ENCODE results near the gene STX1B. TPM values are rescaled to one million over a fixed set of nuclear protein-coding genes. Genes with fewer than 3 reads are reported as not detected.
A peak's percentile ranks its signal among the peaks of the same experiment; 100 is the strongest.

STX1B gene
- polyA plus RNA-seq, 3 donors, result 1.7 TPM; not detected in 2

DNA sequence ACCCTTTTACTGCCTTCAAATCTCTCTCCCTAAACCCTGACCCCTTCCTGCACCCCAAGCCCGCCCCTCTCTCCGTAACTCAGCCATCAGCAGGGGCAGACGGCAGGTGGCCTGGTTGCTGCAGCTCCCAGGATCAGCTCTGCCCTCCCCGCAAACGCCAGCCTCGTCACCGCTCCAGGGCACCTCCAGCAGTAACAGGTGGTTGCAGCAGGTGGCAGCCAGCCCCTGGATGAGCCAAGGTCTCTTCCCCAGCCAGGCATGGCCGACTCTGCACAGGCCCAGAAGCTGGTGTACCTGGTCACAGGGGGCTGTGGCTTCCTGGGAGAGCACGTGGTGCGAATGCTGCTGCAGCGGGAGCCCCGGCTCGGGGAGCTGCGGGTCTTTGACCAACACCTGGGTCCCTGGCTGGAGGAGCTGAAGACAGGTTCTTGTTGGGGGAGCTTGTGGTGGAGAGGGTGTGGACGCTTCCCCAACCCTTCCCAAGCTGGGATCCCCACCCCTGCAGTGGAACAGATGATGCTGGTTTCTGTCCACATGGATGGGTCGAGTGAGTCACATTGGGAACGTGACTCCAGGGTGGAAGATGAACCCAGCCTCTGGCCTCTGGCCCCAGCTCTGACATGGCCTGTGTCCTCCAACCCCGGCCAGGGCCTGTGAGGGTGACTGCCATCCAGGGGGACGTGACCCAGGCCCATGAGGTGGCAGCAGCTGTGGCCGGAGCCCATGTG is 24.9 kb downstream of the STX1B start:
- Histone ChIP-seq H3K9ac (ENCODE audit: insufficient read depth, low read length, poor library complexity, severe bottlenecking) (no peak overlapping the region), H3K4me3 (replicated peaks in 1 of 3; ENCODE audit: low read depth in 2 of 3, low read length in 3 of 3) (peak overlapping the region in 1 of 3 experiments; percentile 38), H3K4me1 (ENCODE audit: control insufficient read depth in 1 of 2, insufficient read depth in 2 of 2, low read length in 2 of 2) (peaks cover 8 to 19% of the 10 kb centered on the region in 2 donors), H3K9me3 (replicated peaks in 1 of 2; ENCODE audit: control insufficient read depth in 1 of 2, insufficient read depth in 1 of 2, low read length in 2 of 2) (no peaks in the 10 kb centered on the region), H3K36me3 (replicated peaks in 1 of 2; ENCODE audit: control insufficient read depth in 1 of 2, insufficient read depth in 2 of 2, low read length in 2 of 2) (peaks cover 33 to 39% of the 10 kb centered on the region in 2 donors), H3K27me3 (ENCODE audit: control insufficient read depth in 2 of 2, insufficient read depth in 2 of 2, low read length in 2 of 2) (no peaks in the 10 kb centered on the region), H4K20me1 (ENCODE audit: insufficient read depth, low read length) (no peaks in the 10 kb centered on the region), H3K79me2 (ENCODE audit: insufficient read depth, low read length) (no peaks in the 10 kb centered on the region), H2AFZ (ENCODE audit: insufficient read depth, low read depth, low read length, poor library complexity, severe bottlenecking) (peak overlapping the region; percentile 66), H3K4me2 (replicated peaks; ENCODE audit: extremely low read depth, low read length, poor library complexity, severe bottlenecking) (peak overlapping the region; percentile 53), H3K27ac (ENCODE audit: low read depth in 1 of 2, low read length in 2 of 2) (no peak overlapping the region)
- Mint-ChIP-seq H3K27me3 (ENCODE audit: low read depth in 3 of 3) (peaks cover 0 to 2% (median 0%) of the 10 kb centered on the region in 3 donors), H3K4me3 (peak overlapping the region in 1 of 2 donors; percentile 57), H3K9me3 (peaks cover 0 to 3% (median 0%) of the 10 kb centered on the region in 7 donors), H3K36me3 (peaks cover 31 to 46% of the 10 kb centered on the region in 2 donors), H3K27ac (peak overlapping the region in 2 of 7 donors; percentile 43 to 58), H3K4me1 (peaks cover 4% of the 10 kb centered on the region)
- intact Hi-C loops (cut with micrococcal nuclease), result loop anchor here (1.0 to 10.0 kb wide), 6 partner anchors 109 to 879 kb away; partner anchors contain the start of genes ZNF843 (in 2 of the 2), PRSS36 (in 1 of the 2) and VKORC1 (in 1 of the 2)
- WGBS (ENCODE audit: insufficient coverage), result 82% methylated on average over 17 of the region's 20 CpGs
- no peak for TF ChIP-seq CTCF (IDR thresholded peaks at IDR 0.05)
- DNase-seq, result no peak

GRCh38 chr16:30984669-30985400 is 25.6 kb downstream of the STX1B start, which contains the start of gene HSD3B7:
Gene HSD3B7 (plus strand): TSS chr16:30985207. CDS start chr16:30985659, 452 bp downstream.
- H3K27me3 ChIP-seq (ENCODE audit: control insufficient read depth in 2 of 2, insufficient read depth in 2 of 2, low read length in 2 of 2), result no peaks in the 10 kb centered on the region
- peak within 1 kb of the TSS; percentile 53 for H3K4me2 ChIP-seq (replicated peaks; ENCODE audit: extremely low read depth, low read length, poor library complexity, severe bottlenecking)
- H3K4me1 Mint-ChIP-seq, result peaks cover 4% of the 10 kb centered on the region
- no peaks in the 10 kb centered on the region for H3K79me2 ChIP-seq (ENCODE audit: insufficient read depth, low read length)
- H3K4me3 ChIP-seq (replicated peaks in 1 of 3; ENCODE audit: low read depth in 2 of 3, low read length in 3 of 3), result peak within 1 kb of the TSS in 1 of 3 experiments; percentile 38
- peak; percentile 96 for TF ChIP-seq CTCF (IDR thresholded peaks at IDR 0.05)
- no peaks in the 10 kb centered on the region for H4K20me1 ChIP-seq (ENCODE audit: insufficient read depth, low read length)
- 38% methylated on average over 19 of the region's 24 CpGs for WGBS (ENCODE audit: insufficient coverage)
- peaks cover 8 to 19% of the 10 kb centered on the region in 2 donors for H3K4me1 ChIP-seq (ENCODE audit: control insufficient read depth in 1 of 2, insufficient read depth in 2 of 2, low read length in 2 of 2)
- H3K36me3 ChIP-seq (replicated peaks in 1 of 2; ENCODE audit: control insufficient read depth in 1 of 2, insufficient read depth in 2 of 2, low read length in 2 of 2), result peaks cover 39 to 46% of the 10 kb centered on the region in 2 donors
- peaks cover 0 to 3% (median 0%) of the 10 kb centered on the region in 7 donors for H3K9me3 Mint-ChIP-seq
- peak within 1 kb of the TSS in 4 of 7 donors; percentile 3 to 61 (median 32) for H3K27ac Mint-ChIP-seq
- DNase-seq, result peak; percentile 67 to 77 (median 74)
- peak within 1 kb of the TSS in 1 of 2 donors; percentile 57 for H3K4me3 Mint-ChIP-seq
- no peaks in the 10 kb centered on the region for H3K9me3 ChIP-seq (replicated peaks in 1 of 2; ENCODE audit: control insufficient read depth in 1 of 2, insufficient read depth in 1 of 2, low read length in 2 of 2)
- H3K27ac ChIP-seq (ENCODE audit: low read depth in 1 of 2, low read length in 2 of 2), result no peak within 1 kb of the TSS
- intact Hi-C loops (cut with micrococcal nuclease), result loop anchor here (1.0 to 10.0 kb wide), 6 partner anchors 110 to 880 kb away; partner anchors contain the start of genes ZNF843 (in 2 of the 2), PRSS36 (in 1 of the 2) and VKORC1 (in 1 of the 2)
- peak within 1 kb of the TSS; percentile 66 for H2AFZ ChIP-seq (ENCODE audit: insufficient read depth, low read depth, low read length, poor library complexity, severe bottlenecking)
- peaks cover 37 to 54% of the 10 kb centered on the region in 2 donors for H3K36me3 Mint-ChIP-seq
- H3K9ac ChIP-seq (ENCODE audit: insufficient read depth, low read length, poor library complexity, severe bottlenecking), result no peak within 1 kb of the TSS
- H3K27me3 Mint-ChIP-seq (ENCODE audit: low read depth in 3 of 3), result peaks cover 0 to 2% (median 0%) of the 10 kb centered on the region in 3 donors

All from CD14-positive monocyte (primary cell).